Mesothelial cell of epicardium (in vitro differentiated cells): ENCODE data around the gene LATS2. TPM values are rescaled to one million over a fixed set of nuclear protein-coding genes. Genes with fewer than 3 reads are reported as not detected.

Experiments used
- DNase-seq, 2 experiments: peaks; one replicate each; pipeline ENCODE4 v3.0.0; 2021; ENCODE audit warnings: low spot score in 2 of 2; ENCODE audit not compliant: unreplicated experiment in 2 of 2
- H3K27ac Mint-ChIP-seq: 2 replicates; pipeline ENCODE4 v1.8.0; 2021; ENCODE audit warnings: mixed read lengths
- H3K27me3 Mint-ChIP-seq: 2 replicates; pipeline ENCODE4 v1.8.0; 2021; ENCODE audit warnings: low read depth, mixed read lengths
- H3K36me3 Mint-ChIP-seq: 2 replicates; pipeline ENCODE4 v1.8.0; 2021; ENCODE audit warnings: mixed read lengths
- H3K4me1 Mint-ChIP-seq: 2 replicates; pipeline ENCODE4 v1.8.0; 2021; ENCODE audit warnings: mixed read lengths
- H3K4me3 Mint-ChIP-seq: 2 replicates; pipeline ENCODE4 v1.8.0; 2021; ENCODE audit warnings: mild to moderate bottlenecking, moderate library complexity, mixed read lengths
- H3K9me3 Mint-ChIP-seq: 2 replicates; pipeline ENCODE4 v1.8.0; 2021; ENCODE audit warnings: mixed read lengths
- total RNA-seq: library from RNA; stranded (reverse); gene quantifications from 3 replicates; pipeline ENCODE4 v1.2.1, GENCODE V29; 2021
- TF ChIP-seq, protein P1 (sequence below): fragments of 200-600 bp; sonication (generic); IDR thresholded peaks from one replicate; pipeline ENCODE4 v1.5.0; 2021; ENCODE audit warnings: antibody characterized with exemption; ENCODE audit not compliant: unreplicated experiment

Gene LATS2
- total RNA-seq, 1 donor from 2014 or later: 30.2 TPM

DNA sequence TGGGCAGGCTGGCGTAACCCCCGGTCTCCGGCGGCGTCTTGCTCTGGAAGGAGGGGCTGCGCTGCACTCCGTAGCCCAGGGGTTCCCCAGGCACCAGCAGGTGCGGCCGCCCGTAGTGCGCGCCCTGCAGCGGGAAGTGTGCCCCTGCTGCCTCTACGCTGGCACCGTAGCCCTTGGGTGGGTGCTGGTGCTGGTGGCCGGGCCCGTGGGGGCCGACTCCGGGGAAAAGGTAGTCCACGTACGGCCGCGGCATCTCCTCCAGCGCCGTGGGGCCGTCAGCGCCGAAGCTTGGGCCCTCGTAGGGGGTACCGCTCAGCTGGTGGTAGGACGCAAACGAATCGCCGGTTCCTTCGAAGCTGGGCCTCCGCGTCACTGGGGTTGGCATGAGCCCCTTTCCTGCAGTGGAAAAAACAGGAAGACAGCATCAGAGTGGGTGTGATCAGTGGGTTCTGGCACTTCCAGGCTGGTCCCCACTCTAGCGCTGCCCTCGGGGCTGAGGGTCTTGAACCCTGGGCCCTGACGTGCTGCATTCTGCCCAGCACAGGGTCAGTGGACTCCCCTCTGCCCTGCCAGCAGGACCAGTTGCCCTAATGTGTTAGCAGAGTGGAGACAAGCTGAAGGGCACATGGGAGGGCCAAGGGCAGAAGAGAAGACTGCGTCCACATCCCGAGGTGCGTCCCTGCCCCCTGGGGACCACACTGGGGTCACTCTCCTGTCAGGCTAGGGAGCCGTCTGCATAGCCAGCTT is 72.3 kb downstream of the LATS2 start:
- Mint-ChIP-seq H3K4me1 (no peaks in the 10 kb centered on the region), H3K4me3 (no peak overlapping the region), H3K9me3 (no peaks in the 10 kb centered on the region), H3K27me3 (no peaks in the 10 kb centered on the region), H3K36me3 (peaks cover 47% of the 10 kb centered on the region), H3K27ac (no peak overlapping the region)
- TF ChIP-seq, protein P1, sequence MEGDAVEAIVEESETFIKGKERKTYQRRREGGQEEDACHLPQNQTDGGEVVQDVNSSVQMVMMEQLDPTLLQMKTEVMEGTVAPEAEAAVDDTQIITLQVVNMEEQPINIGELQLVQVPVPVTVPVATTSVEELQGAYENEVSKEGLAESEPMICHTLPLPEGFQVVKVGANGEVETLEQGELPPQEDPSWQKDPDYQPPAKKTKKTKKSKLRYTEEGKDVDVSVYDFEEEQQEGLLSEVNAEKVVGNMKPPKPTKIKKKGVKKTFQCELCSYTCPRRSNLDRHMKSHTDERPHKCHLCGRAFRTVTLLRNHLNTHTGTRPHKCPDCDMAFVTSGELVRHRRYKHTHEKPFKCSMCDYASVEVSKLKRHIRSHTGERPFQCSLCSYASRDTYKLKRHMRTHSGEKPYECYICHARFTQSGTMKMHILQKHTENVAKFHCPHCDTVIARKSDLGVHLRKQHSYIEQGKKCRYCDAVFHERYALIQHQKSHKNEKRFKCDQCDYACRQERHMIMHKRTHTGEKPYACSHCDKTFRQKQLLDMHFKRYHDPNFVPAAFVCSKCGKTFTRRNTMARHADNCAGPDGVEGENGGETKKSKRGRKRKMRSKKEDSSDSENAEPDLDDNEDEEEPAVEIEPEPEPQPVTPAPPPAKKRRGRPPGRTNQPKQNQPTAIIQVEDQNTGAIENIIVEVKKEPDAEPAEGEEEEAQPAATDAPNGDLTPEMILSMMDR: no peak
- DNase-seq: no peak

- H3K4me3 Mint-ChIP-seq: no peak overlapping the region
- H3K4me1 Mint-ChIP-seq: no peaks in the 10 kb centered on the region
- TF ChIP-seq, protein P1: no peak
- no peaks in the 10 kb centered on the region for H3K27me3 Mint-ChIP-seq
- H3K9me3 Mint-ChIP-seq: no peaks in the 10 kb centered on the region
- H3K36me3 Mint-ChIP-seq: peaks cover 52% of the 10 kb centered on the region
- no peak overlapping the region for H3K27ac Mint-ChIP-seq
- DNase-seq: no peak
Observed at GRCh38 chr13:20988033-20988908, 73.1 kb downstream of the LATS2 start.

GRCh38 chr13:20987599-20987998 is 73.8 kb downstream of the LATS2 start:
- H3K4me3 Mint-ChIP-seq: no peak overlapping the region
- H3K36me3 Mint-ChIP-seq: peaks cover 52% of the 10 kb centered on the region
- DNase-seq: no peak
- H3K27me3 Mint-ChIP-seq: no peaks in the 10 kb centered on the region
- H3K27ac Mint-ChIP-seq: no peak overlapping the region
- no peaks in the 10 kb centered on the region for H3K9me3 Mint-ChIP-seq
- TF ChIP-seq, protein P1: no peak
- H3K4me1 Mint-ChIP-seq: no peaks in the 10 kb centered on the region

GRCh38 chr13:20984879-20985278 is 76.5 kb downstream of the LATS2 start:
- Mint-ChIP-seq H3K27ac (no peak overlapping the region), H3K36me3 (peaks cover 51% of the 10 kb centered on the region), H3K4me3 (no peak overlapping the region), H3K27me3 (no peaks in the 10 kb centered on the region), H3K9me3 (no peaks in the 10 kb centered on the region), H3K4me1 (no peaks in the 10 kb centered on the region)
- DNase-seq: no peak
- TF ChIP-seq, protein P1: no peak

DNA sequence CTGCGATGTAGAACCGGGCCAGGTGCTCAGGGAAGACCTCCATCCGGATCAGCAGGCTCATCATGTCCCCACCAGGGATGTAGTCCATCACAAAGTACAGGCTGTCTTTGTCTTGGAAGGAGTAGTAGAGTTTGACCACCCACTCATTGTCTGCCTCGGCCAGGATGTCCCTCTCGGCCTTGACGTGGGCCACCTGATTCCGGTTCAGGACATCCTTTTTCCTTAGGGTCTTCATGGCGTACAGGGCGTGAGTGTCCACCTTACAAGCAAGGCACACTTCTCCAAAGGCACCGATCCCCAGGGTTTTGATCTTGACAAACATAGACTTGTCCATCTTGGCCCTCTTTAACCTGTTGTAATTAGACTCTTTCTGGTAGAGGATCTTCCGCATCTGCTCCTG is 78.0 kb downstream of the LATS2 start:
- no peak overlapping the region for H3K4me3 Mint-ChIP-seq
- no peaks in the 10 kb centered on the region for H3K9me3 Mint-ChIP-seq
- peaks cover 44% of the 10 kb centered on the region for H3K36me3 Mint-ChIP-seq
- no peaks in the 10 kb centered on the region for H3K27me3 Mint-ChIP-seq
- DNase-seq: no peak
- no peaks in the 10 kb centered on the region for H3K4me1 Mint-ChIP-seq
- no peak overlapping the region for H3K27ac Mint-ChIP-seq
- TF ChIP-seq, protein P1: no peak
